ENCODE measurements around the gene CAPZB. TPM values are rescaled to one million over a fixed set of nuclear protein-coding genes. Genes with fewer than 3 reads are reported as not detected.

The CAPZB gene
- total and polyA plus RNA-seq, 2 of the 4 experiments (the other 2 are of a cell fraction), result 216 to 304 TPM

DNA sequence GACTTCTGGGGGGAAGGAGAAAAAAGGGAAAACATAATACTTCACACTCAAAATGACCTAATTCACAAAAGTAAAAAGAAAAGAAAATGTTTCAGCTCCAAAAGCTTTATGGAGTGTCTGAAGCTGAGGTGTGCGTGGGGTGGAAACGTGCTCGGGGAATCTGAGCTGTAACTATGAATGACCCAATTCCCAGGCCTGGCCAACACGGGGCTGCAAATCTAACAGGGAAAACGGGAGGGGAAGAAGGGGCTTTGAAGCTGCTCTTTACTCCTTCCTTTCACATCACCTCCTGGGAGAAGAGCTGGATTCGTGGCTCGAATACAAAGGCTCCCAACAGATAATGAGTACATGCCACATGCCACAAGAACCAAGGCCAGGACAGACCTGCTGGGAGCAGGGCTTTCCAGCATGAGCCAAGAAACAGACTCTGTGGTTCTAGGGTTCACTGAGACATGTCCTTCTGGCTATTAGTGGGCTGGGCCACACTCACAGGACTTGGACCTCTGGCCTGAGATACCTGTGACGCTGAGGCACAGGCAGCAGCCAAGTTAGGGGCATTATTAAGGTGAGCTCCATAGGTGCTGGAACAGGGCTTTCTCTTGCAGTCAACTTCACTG, 121.7 kb downstream of the CAPZB start:
- Histone ChIP-seq H3K4me2 (ENCODE audit: low read depth, low read length) (no peak overlapping the region), H2AK9ac (replicated peaks; ENCODE audit: low read depth, low read length, poor library complexity) (no peak overlapping the region), H3K79me1 (ENCODE audit: low read depth in 1 of 2, low read length in 2 of 2) (peaks cover 38 to 90% of the 10 kb centered on the region in 2 experiments), H3K27me3 (ENCODE audit: control insufficient read depth, insufficient read depth, low read length) (no peaks in the 10 kb centered on the region), H3K4me1 (ENCODE audit: control insufficient read depth, insufficient read depth, low read length) (peaks cover 6% of the 10 kb centered on the region; the same call in 1 of the 2 replicates), H3K9me1 (ENCODE audit: insufficient read depth, low read length) (peaks cover 35% of the 10 kb centered on the region), H2BK20ac (ENCODE audit: low read depth, low read length) (no peak overlapping the region), H4K8ac (ENCODE audit: low read depth in 2 of 2, low read length in 2 of 2) (no peak overlapping the region), H3K4ac (ENCODE audit: low read depth, low read length) (no peak overlapping the region), H3K18ac (ENCODE audit: low read depth, low read length) (no peak overlapping the region), H2AK5ac (ENCODE audit: low read depth, low read length) (no peak overlapping the region), H4K5ac (ENCODE audit: low read depth, low read length) (no peak overlapping the region), H3K4me3 (ENCODE audit: insufficient read depth, low read depth, low read length) (no peak overlapping the region), H2BK15ac (ENCODE audit: low read depth, low read length) (no peak overlapping the region), H3K36me3 (ENCODE audit: control insufficient read depth, insufficient read depth, low read length) (peaks cover 15% of the 10 kb centered on the region), H4K20me1 (ENCODE audit: insufficient read depth, low read length) (peaks cover 84% of the 10 kb centered on the region), H4K91ac (ENCODE audit: insufficient read depth, low read depth, low read length) (no peak overlapping the region), H3K23ac (ENCODE audit: low read depth, low read length) (no peak overlapping the region), H3K14ac (replicated peaks; ENCODE audit: low read depth, low read length) (no peak overlapping the region), H3K9me3 (ENCODE audit: control insufficient read depth, insufficient read depth, low read length) (no peaks in the 10 kb centered on the region), H2BK120ac (ENCODE audit: low read depth, low read length) (no peak overlapping the region), H2AFZ (replicated peaks; ENCODE audit: low read length, poor library complexity) (no peak overlapping the region), H3K56ac (ENCODE audit: extremely low read depth, insufficient read depth, low read length) (no peak overlapping the region), H3K27ac (ENCODE audit: insufficient read depth, low read length) (no peak overlapping the region), H3K9ac (ENCODE audit: low read depth, low read length) (no peak overlapping the region), H2BK5ac (ENCODE audit: low read depth, low read length, poor library complexity, severe bottlenecking) (no peak overlapping the region)
- dilution Hi-C loops (cut with HindIII; ENCODE audit: low sequenced_read_pairs, unreplicated experiment), result no loop called here
- in situ Hi-C loops (cut with MboI; ENCODE audit: low sequenced_read_pairs), result no loop called here
- ChIA-PET POLR2A (ENCODE audit: unreplicated experiment) (no interaction called here), CTCF (interaction anchor here (0.9 kb wide), 1 partner anchor 27 kb away, joined by 3 read pairs; no protein-coding TSS in a partner anchor)
- no TSS peak for BruUV-seq (replicated peaks)
- ATAC-seq (ENCODE audit: low read depth) (no peak), DNase-seq (no peak)
- intact Hi-C loops (cut with micrococcal nuclease), result no loop called here
- WGBS, 2 experiments (ENCODE audit: extremely low coverage in 2 of 2, insufficient read length in 1 of 2), result no CpG with 5 or more reads among the region's 8 CpGs
- TF ChIP-seq RCOR1 (IDR thresholded peaks at IDR 0.05; ENCODE audit: insufficient replicate concordance, low read length), result no peak
- no peak for TF ChIP-seq MAFK (IDR thresholded peaks at IDR 0.05; ENCODE audit: low read depth, low read length)
- no peak for TF ChIP-seq POLR2A (IDR thresholded peaks at IDR 0.05; ENCODE audit: low read depth, low read length)
- no peak for TF ChIP-seq SMC3 (IDR thresholded peaks at IDR 0.05; ENCODE audit: low read depth, low read length)
- TF ChIP-seq CTCF (conservative IDR thresholded peaks at IDR 0.05; ENCODE audit: low read depth, low read length), result no peak
- TF ChIP-seq MXI1 (IDR thresholded peaks at IDR 0.05; ENCODE audit: borderline replicate concordance, low read depth, low read length), result no peak
- no peak for TF ChIP-seq NFE2L2 (IDR thresholded peaks at IDR 0.05; ENCODE audit: low read depth, low read length)
- TF ChIP-seq, protein P1, sequence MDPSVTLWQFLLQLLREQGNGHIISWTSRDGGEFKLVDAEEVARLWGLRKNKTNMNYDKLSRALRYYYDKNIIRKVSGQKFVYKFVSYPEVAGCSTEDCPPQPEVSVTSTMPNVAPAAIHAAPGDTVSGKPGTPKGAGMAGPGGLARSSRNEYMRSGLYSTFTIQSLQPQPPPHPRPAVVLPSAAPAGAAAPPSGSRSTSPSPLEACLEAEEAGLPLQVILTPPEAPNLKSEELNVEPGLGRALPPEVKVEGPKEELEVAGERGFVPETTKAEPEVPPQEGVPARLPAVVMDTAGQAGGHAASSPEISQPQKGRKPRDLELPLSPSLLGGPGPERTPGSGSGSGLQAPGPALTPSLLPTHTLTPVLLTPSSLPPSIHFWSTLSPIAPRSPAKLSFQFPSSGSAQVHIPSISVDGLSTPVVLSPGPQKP (IDR thresholded peaks at IDR 0.05; ENCODE audit: borderline replicate concordance, low read depth, low read length), result no peak
- TF ChIP-seq RFX5 (IDR thresholded peaks at IDR 0.05; ENCODE audit: low read depth, low read length), result no peak
- no peak for TF ChIP-seq USF2 (IDR thresholded peaks at IDR 0.05; ENCODE audit: low read depth, low read length)
